HPDE6-E6E7 (cell line): ENCODE measurements around the gene SLC37A2.

ENCODE experiments used
- DNase-seq: peaks from one replicate; pipeline ENCODE4 v3.0.0; 2011; ENCODE audit warnings: missing footprints; ENCODE audit errors: extremely low spot score

The SLC37A2 gene

DNA sequence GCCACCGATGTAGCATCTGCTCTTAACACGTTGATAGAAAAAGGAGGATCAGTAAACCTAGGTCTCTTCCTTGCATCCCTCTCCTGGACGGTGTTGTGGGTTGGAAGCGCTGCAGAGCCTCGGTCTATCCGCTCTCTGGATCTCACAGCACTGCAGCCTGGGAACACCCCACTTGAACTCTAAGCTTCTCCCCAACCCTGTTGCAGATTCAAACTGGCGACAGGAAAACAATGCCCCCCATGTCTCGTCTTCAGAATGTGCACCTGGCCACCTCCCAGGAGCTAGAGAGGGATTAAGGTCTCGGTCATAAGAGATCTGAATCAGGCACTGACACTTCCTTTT is 47.9 kb downstream of the SLC37A2 start:
- peak; percentile 8 for DNase-seq

DNA sequence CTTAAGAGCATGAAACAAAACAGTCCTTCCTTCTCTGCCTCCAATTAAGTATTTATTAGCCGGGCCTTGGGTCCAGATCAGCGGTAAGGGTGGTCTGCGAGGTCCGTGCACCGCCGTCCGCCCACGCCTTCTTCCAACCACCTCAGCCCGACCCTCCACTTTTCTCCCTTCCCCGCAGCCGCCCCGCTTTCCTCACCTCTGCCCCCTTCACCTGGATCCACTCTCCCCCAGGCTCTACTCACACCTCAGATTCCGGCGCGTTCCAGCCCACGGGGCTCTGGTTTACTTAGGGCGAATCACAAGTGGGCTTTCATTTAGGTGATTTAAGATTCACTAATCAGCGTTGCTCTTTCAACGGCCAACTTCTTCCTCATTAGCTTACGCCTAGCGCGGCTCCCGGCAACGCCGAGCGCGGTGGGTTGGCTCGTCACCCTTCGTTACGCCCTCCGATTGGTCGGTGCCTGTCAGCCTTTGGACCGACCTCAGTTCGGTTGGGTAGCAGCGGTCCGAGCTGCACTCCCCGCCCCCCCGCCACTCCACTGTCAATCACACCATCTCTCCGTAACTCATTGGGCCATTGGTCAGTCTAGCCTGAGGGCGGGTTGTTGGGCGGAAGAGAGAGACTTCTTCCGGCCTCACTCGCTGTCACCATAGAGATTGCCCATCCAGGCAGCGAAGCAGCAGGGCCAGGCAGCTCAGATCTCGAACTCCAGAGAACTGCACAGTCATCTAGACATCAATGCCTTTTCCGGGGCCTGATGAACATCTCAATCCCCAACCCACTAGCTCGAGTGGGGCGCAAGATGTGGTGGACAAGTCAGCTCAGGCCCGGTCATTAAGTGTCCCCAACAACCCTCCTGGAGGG is 48.5 kb downstream of the SLC37A2 start, which contains the start of gene TMEM218:
Gene TMEM218, minus strand, starts transcription at position 284 of the 865 bp plus-strand sequence. CDS start 9,385 bp downstream, outside the sequence.
- DNase-seq, result peak; percentile 98

DNA sequence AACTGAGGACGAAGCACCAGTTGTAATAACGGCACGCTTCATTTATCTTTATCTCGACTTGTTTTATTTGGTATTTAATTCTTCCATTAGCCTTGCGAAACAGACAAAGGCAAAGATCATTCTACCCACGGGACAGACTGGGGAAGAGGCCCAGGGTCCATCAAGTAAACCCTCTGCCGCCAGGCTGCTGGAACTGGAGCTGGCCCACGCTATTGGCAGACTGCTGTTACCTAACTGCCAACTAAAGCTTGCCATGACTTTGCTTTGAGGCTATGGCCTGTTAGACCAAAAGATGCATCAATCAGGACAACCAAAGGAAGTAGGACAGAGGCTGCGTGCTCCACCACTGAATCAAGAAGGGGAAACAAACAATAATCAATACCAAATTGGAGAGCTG is 49.1 kb downstream of the SLC37A2 start:
- DNase-seq, result no peak

DNA sequence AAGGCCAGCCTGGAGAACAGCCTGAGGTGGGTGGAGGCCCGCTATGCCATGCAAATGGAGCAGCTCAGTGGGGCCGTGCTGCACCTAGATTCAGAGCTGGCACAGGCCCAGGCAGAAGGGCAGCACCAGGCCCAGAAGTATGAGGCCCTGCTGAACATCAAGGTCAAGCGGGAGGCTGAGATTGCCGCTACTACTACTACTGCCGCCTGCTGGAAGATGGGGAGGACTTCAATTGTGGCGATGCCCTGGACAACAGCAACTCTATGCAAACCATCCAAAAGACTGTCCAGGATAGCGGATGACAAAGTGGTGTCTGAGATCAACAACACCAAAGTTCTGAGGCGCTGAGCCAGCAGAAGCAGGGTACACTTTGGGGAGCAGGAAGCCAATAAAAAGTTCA is 51.4 kb downstream of the SLC37A2 start:
- no peak for DNase-seq

DNA sequence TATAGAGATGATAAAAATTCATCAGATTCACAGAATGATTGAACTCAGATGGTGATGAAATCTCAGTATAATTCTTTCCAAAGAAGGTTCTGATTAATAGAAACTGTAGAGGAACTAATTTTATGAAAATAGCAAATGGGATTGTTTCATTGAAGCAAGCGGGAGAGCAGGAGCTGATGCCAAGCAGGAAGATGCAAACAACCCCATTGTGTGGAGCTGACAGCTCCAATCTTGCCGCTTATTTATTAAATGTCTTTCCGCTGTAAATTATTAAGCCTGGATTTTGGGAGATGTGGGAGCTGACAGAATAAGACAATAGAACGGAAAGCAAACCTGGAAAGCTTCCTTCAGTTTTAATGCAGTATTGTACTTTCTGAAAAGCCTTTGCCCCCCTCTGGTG is 54.3 kb downstream of the SLC37A2 start:
- DNase-seq, result no peak

DNA sequence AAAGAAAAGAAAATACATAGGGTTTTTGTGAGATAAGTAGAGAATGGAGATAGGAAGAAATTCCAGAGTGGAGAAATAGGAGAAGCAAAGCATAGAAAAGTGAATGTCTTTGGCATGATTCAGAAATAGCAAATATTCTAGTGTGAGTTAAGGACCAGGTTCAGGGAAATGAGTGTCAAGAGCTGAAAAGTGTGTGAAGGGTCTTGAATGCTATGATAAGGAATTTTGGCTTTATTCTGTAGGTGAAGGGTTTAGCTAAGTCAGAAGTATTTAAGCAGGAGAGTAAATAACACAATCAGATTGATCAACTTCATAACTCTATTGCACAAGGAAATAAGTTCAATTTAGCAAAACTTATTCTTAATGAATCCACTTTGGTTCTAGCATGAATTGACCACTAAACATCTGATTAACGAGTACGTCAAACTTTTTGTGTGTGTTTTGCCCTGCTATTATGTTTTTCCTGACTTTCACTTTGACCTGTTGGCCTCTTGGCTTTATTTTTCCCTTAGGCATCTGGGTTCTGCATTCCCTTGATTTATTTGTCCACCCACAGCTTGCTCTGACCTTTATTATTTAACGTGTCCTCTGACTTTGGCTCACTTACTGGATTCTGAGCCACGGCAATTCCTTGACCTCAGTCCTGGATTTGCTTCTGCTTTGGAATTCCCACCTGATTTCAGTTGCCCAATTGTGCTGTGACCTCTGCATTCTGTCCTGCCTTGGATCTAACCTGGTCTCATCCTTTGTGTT is 60.3 kb downstream of the SLC37A2 start:
- no peak for DNase-seq

DNA sequence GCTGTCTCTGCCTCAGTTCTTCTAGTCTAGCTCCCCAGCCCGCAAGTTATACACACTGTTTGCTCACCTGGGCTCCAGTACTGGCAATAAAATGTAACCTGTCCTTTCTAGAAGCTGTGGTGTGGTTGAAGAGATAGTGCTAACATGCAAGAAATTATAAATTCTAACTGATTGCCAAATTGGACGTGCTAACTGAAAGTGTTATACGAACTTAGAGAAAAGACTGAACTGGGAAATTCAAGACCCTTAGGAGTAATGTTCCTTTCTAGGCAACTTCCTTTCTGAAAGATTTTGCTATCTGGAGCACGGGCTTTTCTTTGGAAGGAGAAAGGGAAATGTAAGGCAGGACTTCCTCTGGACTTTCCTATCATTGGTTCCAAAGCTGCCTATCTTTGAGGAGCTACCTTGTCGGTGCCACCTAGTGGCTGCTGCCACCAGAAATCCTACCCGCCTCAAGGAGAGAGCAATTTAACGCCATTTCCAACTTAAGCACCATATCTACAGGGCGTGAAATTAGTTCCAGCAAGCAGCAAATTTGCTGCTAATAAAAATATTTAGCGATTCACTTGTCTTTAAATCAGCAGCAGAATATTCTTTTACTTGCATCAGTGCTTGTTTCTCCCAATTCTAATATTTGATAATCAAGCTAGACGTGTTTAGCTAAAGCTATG is 61.0 kb downstream of the SLC37A2 start:
- no peak for DNase-seq

DNA sequence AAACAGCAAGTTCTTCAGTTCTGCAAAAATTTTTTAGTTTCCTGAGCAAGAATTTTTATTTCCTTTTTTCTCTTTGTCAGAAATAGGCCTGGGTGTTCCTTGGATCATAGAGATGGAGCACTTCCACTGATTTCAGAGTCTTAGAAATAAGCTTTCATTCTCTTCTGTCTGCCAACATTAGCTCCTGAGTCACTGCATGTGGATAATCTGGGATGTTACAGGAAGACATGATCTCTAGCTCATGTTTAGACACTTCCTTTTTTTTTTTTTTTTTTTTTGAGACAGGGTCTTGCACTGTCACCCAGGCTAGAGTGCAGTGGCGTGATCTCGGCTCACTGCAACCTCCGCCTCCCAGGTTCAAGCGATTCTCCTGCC is 61.5 kb downstream of the SLC37A2 start:
- DNase-seq, result no peak

DNA sequence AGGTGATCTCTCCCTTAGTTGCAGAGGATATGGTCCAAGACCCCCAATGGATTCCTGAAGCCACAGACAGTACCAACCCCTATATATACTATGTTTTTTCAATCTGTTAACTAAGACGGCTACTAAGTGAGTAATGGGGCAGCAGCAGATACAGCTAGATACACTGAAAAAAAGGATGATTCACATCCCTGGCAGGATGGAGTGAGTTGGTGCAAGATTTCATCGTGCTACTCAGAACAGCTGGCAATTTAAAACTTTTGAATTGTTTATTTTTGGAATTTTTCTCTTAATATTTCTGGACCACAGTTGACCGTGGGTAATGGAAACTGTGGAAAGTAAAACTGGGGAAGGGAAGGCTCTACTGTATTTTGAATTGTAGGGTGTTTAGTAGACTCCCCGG is 65.3 kb downstream of the SLC37A2 start:
- DNase-seq, result no peak

DNA sequence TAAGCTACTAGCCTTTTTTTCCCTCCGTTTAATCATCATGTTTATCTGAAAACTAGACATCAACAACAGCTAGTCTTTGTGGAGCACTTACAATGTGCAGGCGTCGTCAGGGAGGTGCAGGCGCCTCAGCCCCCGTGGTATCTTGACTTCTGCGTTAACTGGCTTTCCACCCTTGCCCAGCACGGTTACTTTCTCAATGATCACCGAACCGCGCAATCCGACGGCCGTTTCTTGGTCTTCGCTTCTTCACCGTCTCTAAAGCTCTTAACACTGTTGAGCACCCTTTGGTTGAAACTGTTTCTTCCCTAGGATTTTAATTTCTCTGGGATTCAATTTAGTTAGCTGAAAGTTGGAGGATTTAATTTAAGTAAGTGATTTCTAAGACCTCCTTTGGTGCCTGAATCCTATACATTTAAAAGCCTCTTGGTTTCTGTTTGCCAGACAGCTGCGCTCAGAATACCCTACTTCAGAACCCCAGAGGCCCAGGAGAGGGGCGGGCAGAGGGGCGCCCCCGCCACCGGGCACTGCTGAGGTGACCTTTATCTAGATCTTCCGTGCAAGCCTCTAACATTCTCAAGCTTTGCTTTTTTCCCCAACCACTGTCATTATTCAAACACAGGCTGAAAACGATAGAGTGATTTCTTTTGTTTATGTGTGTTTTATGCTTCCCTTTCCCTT is 66.3 kb downstream of the SLC37A2 start:
- no peak for DNase-seq

DNA sequence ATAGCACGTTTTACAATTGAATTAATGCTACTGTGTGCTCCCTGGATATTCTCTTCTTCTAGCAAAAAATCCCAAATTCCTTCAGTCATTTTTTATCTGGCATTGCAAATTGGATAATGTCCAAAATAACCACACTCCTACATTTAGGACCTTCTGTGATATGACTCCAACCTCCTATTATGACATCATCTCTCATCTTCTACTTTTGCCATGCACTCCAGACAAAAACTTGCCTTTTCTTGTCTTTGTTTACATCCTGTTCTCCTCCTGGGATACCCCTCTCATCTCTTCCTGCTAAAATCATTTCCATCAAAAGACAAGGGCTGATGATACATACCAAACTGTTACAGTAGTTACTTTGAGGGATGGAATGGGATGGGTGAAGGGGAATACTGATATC is 69.0 kb downstream of the SLC37A2 start:
- no peak for DNase-seq

DNA sequence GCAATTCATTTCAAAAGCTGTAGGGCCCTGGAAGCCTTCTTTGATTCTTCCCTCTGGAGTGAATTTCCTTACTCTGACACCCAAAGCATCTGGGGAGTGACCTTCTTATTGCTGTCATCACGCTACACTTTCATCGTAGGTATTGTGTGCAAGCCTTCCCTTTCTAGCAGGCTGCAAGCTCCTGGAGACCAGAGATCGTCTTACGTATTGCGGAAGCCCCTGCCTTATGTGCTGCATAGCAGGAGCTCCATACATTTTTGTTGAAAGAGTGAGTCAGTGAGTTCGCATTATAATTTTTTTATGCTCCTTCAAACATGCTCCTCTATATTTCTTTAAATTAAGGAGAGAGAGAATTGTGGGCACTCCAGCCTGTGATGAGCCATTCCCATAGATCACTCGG is 69.5 kb downstream of the SLC37A2 start:
- no peak for DNase-seq

DNA sequence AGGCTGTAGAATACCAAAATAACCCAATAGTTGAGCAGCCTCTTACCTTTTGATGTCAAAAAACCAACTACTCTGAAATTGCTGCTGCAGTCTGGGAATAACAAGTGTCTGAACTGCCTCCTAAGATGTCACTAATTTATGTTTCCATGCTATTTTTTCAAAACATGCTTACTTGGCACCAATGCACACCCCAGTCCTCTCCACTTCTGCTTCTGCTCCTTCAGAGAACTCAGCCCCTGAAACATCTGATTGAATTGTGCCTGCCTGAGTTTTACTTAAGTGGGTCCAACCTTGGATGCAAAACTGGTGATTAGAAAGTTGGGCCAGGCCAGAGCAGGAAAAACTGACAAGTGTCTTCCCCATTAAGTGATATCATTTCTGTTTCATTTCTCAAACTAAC is 72.9 kb downstream of the SLC37A2 start:
- DNase-seq, result no peak

DNA sequence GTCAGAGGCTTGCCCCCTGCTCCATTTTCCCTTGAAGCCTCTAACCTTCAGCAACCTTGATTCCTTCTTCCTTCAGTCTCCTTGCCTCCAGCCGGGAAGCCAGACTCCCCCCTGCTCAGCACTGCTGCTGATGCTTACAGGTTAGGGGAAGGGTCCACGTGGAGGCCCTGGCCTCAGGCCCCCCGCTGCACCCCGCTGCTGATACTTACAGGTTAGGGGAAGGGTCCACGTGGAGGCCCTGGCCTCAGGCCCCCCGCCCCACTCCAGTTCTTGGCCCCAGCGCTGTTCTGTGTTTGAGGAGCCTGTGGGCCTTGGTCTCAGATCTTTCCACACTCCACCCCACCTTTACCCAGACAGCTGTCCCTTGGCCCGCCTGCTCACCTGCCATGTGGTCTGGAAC is 75.9 kb downstream of the SLC37A2 start:
- no peak for DNase-seq

DNA sequence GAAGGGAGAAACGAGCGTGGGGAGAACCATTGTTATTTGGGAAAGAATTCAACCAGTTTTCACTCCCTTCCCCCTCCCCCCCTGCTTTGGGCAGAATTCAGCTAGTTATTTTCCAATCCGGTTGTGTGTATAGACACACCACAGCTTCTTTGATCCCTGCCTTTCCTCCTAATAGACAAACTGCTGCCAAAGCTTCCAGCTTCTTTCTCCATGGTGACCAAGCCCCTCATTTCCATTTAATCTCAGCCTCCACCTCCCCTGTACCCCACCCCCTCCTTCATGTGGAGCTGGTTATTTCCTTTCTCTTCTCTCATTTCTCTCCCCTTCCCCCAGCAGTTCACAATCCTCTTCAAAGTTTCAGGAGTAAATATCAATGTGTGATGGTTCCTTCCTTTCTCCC is 76.7 kb downstream of the SLC37A2 start:
- no peak for DNase-seq
